ENCODE measurements around the gene MBOAT2.
A peak's percentile ranks its signal among the peaks of the same experiment; 100 is the strongest.

The MBOAT2 gene

DNA sequence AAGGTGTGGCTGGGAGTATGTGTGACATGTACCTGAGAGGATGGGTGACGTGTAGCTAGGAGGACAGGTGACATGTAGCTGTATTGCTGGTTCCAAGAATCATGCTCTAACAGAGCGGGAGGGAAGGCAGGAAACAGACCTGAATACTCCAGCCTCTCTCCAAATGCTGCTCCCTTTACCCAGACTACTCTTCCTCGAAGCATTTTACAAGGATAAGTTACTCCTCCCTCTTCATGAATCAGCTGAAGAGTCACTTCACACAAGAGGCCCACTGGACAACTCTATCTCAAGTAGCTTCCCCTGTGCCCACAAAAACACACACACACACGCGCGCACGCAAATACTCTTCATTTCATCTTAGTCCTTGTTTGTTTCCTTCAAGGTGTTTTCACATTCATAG lies 113.5 kb downstream of the MBOAT2 start:
- DNase-seq = no peak

DNA sequence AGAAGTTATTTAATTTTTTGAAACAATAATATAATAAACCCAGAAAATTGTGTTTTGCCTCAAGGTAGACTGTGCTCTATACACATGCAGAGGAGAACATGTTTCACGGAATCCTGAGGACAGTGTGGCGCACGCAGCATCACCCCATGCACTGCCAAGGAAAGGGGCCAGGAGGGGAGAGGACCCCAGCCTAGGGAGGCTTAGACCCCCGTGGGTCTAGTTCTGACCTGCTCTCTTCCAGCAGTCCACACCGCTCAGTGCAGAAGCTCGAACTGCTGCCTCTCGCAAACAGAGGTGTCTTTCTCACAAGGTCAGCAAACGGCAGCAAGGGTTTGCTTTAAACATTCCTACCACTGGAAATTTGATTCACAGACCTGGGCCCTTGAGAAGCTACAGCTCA lies 114.5 kb downstream of the MBOAT2 start:
- no peak for DNase-seq

DNA sequence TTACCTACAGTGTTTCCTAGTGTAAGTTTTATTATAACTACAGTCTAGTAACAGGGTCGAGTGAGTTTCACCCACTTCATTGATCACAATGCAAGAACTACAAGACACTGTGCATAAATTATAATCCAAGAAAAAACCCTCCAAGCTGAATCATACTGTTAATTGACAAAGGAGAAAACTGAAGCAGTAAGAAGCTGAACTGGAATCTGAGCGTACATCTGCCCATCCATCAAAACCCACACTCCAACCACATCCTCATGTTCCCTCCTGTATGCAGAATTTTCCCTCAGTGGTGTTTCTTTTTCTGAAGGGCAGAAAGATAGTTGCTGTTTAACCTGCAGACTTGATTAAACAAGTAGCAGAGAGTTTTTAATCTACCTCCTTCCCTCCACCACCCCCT lies 116.6 kb downstream of the MBOAT2 start:
- no peak for DNase-seq

DNA sequence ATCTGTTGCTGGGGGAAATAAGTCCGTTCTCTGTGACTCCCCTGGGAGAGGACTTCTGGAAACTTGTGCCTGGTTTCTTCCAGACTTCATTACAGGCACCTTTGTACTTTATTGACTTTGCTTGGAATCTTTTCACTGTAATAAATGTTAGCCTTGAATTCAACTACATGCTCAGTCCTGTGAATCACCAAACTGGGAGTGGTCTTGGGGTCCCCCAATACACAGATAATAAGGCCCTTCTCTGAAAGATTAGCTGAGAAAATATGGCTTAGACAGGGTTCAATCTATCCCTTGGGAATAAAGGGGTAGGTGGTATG lies 117.3 kb downstream of the MBOAT2 start:
- DNase-seq = peak in 1 of 2 experiments; percentile 35

DNA sequence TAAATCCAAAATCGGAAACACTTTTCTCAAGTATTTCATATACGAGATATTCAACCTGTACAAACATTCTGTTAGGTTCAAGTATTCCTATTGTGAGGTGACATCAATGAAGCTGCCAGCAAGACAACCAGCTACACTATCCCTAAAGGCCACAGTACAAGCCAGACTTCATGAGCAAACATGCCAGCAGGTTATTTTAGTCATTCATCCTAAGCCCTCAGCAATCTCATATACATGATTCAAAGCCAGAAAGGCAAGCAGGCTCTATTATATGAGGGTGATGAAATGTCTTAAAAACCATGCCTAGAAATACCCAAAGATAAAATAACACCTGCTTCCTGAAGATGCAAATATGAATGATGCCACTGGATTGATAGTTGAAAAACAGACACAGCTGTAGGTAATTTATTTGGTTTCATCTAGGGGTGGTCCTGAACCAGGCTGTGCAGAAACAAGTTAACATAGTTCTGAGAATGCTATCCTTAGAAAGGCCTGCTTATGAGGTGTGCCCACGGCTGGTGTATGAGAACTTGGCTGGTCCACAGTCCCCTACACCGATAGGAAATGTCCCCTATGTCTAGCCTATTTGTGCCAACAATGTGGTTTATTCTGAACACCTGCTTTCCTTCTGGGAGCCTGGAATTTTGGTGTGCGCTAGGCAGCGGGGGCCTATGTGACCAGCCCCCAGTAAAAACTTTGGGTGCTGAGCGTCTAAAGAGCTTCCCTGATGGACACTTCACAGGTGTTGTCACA lies 117.9 kb downstream of the MBOAT2 start:
- DNase-seq = peak; percentile 82 to 92

DNA sequence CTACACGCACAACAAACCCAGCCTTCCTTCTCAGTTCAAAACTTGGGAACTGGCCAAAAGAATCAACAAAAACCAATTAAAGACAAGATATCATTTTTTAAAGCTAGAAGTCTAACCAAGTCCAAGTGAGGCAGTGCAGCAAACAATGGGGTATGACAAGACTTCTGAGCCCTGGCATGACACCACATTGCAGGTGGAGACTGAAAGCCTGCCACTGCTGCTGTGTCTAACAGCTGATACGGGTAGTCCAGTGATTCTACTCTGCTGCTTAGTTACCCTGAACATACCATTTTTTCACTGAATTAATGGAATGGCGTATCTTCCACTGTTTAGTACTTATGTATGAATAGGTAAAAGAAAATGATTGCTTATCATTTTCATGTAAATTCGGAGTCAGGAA lies 118.7 kb downstream of the MBOAT2 start:
- DNase-seq = peak in 1 of 2 experiments; percentile 41

DNA sequence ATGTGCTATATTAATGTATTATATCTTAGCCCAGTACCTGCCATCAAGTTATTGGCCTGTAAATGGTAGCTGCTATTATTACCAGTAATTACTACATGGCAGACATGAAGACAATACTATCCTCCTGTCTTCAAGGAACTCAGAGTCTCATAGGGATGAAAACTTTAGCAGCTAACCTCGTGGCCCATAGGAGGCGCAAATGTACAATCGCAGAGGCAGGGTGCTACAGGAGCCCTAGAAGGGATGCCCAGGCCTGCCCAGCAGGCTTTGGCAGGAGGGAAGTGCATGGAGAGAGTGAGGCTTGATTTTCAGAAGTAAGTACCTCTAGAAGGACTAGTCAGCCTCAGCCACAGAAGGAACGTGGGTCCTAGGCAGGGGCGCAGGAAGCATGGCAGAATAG lies 121.4 kb downstream of the MBOAT2 start:
- DNase-seq = peak in 1 of 2 experiments; percentile 37

DNA sequence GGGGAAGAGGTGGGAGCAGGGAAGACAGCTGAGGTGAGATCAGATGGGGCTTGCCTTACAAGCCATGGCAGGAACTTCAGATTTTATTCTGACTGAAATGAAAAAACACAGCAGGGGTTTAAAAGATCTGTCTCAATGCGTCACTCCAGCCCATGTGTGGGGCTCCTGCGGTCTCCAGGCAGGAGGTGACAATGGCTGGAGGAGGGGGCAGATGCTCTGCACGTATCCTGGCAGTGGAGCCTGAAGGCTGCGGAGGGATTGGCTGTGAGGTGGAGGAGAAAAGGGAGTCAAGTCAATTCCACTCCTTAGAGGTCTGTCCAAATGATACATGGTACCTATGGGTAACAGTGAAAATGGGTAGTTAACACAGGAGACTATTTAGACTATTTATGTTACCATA lies 125.6 kb downstream of the MBOAT2 start:
- no peak for DNase-seq

DNA sequence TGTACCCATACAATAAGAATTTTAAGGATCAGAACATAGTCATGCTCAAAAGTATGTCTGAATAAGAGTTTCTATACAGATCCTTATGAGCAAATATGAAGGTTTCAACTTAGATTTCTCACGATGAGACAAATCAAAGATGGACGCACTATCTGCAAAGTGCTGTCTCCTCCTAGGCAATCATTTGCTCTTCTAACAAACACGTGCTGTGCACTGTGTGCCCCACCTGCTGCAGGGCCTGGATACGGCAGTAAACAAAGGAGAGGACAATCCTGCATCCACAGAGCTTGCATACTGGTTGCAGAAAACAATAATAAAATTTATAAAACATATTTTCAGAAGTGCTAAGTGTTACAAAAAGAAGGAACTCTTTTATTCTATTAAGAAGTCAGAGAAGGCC lies 126.2 kb downstream of the MBOAT2 start:
- no peak for DNase-seq

DNA sequence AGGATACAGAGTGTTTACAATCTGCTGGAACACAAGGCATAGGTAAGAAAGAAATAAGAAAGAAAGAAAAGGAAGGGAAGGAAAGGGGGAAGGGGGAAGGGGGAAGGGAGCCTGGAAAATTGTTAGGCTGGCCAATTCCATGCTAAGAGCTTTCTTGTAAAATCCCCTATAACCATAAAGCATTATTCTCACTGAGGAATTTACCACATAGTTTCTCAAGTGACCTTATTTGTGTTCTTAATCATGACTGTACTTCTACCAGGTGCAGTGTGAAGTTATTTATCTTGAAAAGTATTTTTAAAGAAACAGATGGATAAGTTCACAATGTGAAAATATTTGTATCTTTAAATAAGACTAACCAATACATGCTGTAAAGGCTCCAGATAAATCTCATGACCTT lies 126.9 kb downstream of the MBOAT2 start:
- DNase-seq = no peak

DNA sequence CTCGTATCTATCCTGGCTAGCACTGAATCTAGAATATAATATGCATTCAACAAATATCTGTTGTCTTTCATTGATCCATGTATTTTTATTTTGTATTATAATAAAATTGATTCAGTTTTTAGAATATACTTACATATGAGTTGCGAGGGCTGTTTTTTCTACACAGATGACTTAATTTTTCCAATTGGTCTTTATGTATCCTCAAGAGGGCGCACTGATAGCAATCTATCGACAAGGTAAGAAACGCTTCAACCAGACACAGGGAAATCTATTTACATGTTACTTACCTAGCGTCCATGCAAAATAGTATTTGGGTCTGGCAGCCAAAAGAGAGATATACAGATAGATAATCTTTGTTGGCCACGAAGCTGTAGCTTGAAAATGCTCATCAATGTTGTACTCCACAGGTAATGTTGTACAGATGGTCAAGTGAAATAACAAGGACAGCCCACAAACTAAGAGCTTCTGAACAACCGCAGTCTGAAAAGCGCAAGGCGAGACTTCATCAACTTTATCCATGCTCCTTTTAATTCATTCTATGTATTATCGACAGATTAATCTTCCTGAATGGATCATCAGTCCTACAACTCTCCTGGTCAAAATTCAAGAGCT lies 130.6 kb downstream of the MBOAT2 start:
- DNase-seq = peak; percentile 83 to 93

DNA sequence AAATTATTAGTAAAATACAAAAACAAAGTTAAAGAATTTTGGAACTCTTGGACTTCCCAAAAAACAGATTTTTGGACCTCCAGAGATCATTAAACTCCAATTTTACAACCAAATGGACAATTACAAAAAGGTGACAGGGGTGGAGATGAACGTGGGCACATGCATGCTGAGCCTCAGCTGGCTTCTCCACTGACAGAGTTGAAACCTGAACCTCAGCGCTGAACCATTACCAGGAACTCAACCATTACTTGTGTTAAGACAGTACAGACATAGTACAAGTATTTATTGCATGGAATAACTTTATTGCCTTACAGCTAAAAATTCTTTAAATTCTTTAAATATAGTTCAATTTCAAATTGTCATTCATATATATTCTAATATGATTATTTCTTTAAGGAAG lies 133.0 kb downstream of the MBOAT2 start:
- DNase-seq = no peak

DNA sequence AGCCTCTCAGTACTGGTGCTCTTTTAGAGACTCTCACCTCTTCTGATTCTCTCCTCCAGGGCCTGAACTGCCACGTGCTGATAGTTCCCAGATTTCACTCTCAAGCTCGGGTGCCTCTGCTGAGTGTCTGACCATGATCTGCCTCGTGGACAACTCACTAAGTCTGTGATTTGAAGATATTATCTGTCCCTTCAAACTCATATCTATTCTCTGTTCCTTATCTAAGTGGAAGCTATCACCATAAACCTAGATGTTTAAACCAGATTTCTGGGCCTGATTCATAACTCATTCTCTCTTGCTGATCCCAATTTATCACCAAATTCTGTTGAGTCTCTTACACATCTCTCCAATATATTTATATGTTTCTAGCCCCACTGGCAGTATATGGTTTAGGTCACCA lies 136.1 kb downstream of the MBOAT2 start:
- no peak for DNase-seq

DNA sequence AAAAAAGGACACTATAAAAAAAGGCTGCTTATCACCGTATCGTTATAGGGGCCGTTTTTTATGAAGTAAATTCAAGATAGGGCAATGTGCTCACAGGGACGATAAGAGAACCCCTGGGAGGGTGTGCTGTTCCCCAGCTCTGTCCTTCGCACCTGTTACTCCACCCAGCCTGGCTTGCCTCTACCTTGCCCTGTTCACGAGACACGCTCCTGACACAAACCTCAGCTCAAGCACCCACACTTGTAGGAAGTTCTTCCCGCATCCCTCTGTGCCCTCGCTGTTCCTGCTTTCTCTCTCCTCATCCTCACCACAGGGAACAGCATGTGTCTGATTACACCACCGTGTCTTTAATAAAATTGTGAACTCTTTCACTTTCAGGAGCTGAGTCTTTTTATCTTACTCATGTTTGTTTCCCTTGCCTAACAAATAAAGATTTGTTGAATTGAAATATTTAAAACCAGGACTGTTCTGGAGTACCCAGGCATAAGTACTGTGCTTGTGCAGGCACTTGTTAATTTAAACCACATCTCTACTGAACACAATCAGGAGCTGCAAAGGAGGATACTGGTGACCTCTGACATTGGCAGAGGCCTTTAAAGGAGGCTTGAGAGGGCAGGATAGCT lies 140.0 kb downstream of the MBOAT2 start:
- DNase-seq = no peak

DNA sequence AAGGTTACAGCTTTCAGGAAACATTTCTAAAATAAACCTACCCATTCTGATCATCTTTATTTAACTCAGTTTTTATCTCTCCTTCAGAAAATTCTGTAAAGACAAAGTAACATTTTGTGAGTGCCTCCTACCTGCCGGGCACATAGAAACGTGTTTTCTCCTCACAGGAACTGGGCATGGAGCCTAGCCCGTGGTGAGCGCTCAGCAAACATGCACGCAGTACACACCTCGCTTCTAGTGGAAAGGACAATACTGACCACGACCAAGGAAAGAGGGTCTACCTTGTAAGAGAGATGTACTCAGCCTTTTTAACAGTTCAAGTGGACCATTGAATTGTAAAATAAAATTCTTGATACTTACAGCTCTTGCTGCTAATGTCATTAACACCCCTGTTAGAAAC lies 141.3 kb downstream of the MBOAT2 start:
- no peak for DNase-seq

DNA sequence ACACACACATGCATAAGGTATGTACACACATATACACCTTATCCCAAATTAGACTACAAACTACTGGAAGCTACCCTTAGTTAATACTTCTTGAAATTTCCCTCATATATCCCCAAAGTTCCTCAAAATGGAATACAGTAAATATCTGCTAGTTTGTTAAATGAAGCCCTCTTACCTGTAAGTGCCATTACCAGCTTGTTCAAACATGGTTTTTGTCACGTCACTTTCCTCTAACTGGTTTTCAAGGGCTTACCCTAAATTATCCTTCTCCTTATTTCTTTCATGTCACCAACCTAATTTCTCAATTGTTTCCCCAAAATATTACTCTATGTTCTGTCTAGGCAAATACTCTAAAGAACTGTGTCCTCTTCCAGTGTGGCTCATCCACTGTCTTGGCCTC lies 141.7 kb downstream of the MBOAT2 start:
- DNase-seq = no peak

DNA sequence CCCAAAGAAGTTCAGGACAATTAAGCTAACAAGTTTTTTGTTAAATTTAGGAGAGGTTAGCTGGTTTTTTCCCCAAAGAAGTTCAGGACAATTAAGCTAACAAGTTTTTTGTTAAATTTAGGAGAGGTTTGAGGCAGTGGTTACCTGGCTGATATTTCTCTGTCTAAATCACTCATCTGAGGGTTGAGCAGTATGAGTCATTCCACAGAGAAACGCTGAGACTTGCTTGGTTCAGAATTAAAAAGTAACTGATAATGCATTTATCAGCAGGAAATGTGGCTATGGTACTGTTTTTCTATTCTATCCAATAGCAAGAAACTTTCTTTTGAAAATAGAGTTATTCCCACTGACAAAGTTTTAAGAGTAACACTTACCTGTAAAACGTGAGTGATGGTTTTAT lies 143.2 kb downstream of the MBOAT2 start:
- DNase-seq = no peak

DNA sequence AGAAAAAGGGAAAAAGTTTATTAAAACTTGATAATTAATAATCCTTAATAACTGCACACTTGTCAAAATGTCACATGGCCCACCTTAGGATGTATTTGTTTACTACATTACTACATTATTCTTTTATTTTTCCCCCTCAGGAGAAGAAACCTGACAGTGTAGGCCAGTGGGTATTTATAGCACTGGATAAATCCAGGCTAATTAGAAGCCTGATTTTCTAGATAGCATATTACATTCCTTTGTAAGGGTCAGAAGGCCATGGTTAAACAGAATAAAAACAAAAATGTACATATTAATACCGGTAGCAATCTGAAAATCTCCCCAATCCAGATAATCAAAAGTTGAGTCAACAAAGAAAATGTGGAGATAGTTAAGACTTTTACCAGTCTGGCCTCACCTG lies 144.6 kb downstream of the MBOAT2 start:
- DNase-seq = no peak

DNA sequence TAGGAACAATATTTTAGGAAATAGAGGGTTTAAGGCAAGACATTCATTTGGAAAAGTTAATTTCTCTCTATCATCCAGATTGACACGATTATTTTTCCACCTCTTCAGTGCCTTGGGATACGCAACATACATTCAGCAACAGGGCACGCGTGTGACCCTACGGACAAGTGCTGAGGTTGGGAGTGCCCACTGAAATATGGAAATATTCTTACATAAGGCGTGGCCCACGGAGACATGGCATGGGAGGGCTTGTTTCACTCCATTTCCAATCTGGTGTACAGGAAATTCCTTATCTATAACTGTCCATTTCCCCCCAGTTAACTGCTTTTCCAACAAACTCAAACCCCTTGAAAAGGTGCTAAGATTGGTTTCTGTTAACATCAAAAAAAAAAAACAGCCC lies 145.2 kb downstream of the MBOAT2 start:
- no peak for DNase-seq

DNA sequence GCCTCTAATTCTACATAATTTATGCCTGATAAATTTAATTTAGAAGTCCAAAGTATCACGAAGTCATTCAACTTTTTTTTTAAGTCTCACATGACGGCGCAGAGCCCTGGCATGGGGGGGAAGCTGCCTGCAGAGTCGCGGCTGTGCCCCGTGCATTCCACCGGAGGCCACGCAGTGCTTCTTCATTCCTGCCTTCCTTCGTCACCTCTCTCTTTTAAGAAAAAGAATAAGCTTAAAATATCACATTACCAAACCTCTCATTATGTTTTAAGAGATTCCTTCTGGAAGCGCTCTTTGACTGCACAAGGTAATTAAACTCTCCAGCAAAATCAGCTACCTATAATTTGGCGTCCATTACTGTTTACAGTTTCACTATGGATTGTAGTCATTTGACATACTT lies 145.8 kb downstream of the MBOAT2 start:
- DNase-seq = no peak

DNA sequence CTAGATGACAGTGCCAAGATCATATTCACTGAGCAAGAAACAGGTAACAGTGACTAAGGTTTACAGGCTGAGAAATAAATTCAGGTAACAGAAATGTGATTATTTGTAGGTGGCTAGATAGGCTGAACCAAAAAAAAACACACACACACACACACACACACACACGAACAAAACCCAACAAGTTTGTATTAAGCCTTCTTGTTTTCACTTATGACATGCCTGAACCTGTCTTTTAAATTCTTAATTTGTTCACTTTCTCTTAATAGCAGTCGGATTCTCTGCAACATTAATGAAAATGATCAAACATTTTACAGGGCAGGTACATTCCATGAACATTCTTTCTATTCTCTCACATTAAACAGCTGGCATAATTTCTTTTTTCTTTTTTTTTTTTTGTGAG lies 147.3 kb downstream of the MBOAT2 start:
- no peak for DNase-seq

DNA sequence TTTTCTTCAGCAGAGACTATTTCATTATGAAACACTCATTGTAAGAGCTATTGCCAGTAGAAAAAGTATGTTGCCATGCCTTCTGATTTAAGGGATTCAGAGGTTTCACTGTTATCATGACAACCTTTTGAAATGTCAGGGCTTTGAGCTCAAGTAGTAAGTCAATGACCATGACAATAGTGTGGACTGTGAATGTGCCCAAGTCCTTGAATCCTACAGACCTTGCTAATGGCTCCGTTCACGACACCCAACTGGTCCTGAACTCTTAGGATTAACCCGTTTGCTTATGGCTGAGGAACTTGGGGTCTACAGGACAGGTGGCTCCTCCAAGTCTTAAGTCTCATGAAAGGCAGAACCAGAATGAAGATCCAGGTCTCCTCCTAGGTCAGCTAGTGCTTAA lies 148.5 kb downstream of the MBOAT2 start:
- no peak for DNase-seq

DNA sequence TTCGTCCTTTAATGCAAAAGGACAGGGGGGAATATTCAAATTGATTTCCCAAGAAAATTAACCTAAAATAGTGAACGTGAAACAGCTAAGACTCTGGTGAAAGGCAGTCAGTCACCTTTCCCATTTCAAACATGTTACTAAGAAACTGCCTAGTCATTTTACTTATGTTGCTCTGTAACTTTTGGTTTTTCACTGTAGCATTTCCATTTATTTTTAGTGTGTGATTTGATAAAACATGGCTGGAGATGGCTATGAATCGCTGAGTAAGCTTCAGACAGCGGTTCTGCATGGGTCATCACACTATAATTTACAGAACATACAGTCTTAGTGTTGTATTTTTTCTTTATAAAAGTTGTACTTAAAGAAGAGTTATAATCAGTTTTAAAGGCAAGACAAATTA lies 150.1 kb downstream of the MBOAT2 start:
- DNase-seq = no peak

DNA sequence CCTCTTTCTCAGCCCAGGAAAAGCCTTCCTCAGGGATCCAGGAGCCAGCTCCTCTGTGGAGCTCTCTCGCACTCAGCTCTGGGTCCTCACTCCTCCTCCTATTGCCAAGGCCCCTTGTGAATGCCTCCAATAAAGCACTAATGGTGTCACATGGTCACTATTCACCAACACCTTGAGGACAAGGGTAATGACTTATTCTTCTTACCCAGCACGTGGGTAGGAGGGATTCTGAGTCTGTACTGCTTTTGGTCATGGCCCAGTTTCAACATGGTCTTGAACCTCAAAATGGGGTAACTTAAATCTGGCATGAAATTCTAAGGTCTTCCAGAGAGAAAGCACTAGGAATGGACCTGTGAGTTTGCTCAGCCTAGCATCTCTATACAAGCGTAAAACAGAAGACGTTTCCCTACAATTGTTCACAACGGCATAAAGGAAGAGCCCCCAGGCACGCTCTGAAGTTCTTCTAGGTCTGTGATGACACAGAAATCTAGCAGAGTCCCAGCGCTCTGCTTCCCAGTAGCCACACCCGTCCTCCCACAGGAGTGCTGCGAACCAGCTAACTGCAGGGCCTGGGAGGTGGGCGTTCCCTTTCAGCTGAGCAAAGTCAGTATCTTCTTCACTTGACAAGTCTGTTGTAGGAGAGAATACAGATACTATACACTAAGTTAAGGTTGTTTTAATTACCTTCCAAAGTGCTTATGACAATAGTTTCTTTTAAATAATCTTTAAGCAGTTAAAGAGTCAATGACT lies 151.5 kb downstream of the MBOAT2 start:
- no peak for DNase-seq
